ENCODE measurements around the gene UNK.

DNA sequence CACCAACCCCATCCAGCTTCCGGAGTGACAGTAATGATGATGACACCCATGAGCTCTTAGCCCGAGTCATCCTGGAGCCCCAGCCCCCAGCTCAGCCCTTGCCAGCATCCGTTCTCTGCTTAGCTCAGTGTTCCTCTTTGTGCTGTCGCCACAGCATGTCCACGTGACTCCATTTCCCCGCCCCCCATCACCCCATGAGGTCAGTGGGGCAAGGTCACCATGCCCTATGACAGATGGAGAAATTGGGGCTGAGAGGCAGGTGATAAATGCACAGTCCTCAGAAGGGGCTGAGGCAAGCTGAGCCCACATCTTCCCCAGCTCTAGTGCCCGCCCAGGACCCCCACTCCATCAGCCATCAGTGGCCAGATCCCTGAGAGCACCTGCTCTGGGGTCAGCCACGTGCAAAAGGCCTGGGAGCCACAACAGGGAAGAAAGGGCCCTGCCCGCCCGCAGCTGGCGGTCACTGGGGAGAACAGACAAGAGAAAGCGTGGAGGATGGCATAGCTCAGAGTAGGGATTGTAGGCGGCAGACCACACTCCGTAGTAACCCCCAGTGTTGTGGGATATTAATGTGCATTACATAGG lies 46.3 kb upstream of the UNK start:
- TF ChIP-seq, protein P1, sequence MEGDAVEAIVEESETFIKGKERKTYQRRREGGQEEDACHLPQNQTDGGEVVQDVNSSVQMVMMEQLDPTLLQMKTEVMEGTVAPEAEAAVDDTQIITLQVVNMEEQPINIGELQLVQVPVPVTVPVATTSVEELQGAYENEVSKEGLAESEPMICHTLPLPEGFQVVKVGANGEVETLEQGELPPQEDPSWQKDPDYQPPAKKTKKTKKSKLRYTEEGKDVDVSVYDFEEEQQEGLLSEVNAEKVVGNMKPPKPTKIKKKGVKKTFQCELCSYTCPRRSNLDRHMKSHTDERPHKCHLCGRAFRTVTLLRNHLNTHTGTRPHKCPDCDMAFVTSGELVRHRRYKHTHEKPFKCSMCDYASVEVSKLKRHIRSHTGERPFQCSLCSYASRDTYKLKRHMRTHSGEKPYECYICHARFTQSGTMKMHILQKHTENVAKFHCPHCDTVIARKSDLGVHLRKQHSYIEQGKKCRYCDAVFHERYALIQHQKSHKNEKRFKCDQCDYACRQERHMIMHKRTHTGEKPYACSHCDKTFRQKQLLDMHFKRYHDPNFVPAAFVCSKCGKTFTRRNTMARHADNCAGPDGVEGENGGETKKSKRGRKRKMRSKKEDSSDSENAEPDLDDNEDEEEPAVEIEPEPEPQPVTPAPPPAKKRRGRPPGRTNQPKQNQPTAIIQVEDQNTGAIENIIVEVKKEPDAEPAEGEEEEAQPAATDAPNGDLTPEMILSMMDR (IDR thresholded peaks at IDR 0.05) = no peak
- no peak for TF ChIP-seq POLR2A (IDR thresholded peaks at IDR 0.05)

All from heart left ventricle (tissue), 13 donors.